ENCODE results near the gene RTL10.

RTL10 gene, protein sequence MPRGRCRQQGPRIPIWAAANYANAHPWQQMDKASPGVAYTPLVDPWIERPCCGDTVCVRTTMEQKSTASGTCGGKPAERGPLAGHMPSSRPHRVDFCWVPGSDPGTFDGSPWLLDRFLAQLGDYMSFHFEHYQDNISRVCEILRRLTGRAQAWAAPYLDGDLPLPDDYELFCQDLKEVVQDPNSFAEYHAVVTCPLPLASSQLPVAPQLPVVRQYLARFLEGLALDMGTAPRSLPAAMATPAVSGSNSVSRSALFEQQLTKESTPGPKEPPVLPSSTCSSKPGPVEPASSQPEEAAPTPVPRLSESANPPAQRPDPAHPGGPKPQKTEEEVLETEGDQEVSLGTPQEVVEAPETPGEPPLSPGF

DNA sequence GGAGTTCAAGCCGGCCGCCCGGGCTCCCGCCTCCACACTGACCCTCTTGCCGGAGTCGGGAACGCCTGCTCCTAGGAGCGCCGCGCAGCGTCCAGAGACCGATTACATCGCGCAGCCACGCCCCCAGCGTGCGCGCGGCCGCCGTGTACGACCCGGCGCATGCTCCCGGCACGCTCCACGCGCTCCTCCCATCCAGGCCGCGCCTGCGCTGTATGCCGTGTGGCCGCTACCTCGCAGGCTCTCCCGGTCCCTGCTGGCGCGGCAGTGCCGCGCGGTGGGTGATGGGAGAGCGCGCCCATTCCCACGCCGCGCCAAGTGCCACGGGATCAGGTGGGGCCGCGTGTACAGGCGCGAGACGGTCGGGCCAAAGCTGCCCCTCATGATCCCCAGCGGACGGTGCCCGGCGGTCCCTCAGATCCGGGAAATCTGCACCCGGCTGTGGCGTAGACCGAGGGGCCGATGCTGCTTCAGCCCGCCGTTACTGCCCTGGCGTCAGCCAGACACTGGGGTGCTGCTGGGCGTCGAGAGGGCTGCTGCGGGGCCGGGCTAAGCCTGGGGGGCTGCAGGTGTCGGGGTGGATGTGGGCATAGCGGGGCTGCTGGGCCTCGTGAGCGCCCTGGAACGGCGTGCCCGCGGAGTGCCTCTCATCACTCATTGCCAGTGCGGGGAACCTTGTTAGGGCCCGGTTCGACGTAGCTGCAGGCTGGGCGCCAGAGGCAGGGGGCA lies at the start of gene RTL10, which contains the start of gene GNB1L:
Gene RTL10, minus strand, starts transcription at position 97 of the 726 bp plus-strand sequence. CDS start 2,613 bp downstream, outside the sequence.
Gene GNB1L, minus strand, starts transcription at position 97 of the 726 bp plus-strand sequence. CDS start 33,519 bp downstream, outside the sequence.
- DNase-seq: peak; percentile 93

DNA sequence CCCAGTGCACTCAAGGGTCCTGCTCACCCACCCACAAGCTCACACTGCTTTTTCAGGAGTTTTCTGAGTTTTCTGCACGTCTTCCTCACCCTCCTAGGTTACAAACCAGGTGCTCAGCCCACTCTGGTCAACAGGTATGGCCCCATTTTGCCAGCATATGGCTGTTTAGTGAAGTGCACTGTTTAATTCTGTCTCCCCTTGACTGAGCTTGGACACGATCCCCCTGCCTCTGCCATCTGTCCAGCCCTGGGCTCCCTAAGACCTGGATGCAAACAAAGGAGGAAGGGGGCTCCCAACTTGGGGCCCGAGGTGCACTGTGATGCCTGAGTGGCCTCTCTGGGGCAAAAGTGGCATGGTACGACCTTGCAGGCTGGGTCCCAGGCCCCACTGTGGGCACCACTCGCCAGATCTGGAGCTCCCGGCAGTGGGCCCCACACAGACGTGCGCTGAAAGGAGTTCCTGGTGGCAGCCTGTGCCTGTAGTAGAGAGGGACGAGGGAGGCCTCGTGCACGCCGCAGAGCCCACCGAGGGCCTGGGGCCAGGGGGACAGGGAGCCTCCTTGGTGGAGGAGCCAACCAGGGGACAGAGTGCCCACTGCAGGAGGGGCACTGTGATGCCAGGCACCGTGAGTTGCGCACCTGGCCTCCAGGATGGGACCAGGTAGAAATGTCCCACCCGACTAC lies 49.6 kb upstream of the RTL10 start:
- DNase-seq: peak; percentile 23

DNA sequence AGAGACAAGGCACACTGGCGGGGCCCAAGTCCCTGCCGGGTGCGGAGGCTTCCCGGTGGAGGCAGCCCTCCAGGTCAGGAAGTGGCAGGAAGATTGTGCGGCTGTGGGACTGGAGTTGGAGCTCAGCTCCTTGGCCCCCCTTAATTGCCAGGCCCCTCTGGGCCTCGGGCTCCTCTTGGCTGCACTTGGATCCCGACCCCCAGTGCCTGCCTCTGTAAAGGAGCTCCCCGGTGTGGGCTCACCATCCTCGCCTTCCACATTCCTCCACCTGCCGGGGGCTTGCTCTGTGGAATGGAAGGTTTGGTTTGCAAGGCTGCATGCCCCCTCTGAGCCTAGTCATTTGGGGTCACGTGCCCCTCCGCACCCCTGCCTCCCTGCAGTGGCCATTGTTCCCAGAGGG lies 48.8 kb upstream of the RTL10 start:
- DNase-seq: no peak

DNA sequence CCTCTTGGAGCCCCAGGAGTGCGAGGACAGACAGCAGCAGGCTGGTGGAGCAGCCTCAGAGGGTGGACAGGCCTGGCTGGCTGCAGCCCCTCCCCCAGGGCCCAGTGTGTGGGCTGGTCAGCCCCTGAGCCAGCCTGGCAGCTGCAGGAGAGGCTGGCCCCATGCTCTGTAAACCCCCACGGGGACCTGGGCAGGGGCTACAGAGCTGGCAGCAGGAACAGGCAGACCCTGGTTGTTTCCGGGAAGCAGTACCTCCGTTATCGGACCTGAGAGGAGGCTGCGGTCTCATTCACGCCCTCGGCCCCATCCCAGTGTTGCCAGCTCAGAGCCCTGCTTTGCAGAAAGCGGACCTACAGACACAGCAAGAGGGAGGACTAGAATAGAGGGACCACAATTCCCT lies 48.4 kb upstream of the RTL10 start:
- no peak for DNase-seq

DNA sequence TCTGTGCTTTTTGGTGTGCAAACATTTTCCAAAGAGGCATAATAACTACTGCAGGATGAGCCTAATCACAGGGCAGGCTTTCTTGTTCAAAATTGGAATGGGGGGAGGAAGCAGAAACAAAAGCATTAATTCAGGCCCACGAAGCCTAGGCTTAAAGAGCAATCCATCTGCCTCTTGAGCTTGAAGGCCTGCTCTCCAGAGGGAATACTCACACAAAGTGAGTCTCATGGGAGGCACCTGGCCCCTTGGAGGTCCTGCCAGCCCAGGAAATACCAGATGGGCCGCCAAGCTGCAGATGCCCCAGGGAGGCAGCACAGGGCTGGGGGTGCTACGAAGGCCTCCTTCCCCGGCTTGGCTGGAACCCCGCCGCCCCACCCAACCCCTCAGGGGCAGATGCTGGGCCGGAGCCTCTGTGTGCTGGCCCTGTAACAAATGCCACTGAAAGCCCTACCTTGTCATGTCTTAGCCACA lies 47.6 kb upstream of the RTL10 start:
- peak; percentile 96 for DNase-seq

DNA sequence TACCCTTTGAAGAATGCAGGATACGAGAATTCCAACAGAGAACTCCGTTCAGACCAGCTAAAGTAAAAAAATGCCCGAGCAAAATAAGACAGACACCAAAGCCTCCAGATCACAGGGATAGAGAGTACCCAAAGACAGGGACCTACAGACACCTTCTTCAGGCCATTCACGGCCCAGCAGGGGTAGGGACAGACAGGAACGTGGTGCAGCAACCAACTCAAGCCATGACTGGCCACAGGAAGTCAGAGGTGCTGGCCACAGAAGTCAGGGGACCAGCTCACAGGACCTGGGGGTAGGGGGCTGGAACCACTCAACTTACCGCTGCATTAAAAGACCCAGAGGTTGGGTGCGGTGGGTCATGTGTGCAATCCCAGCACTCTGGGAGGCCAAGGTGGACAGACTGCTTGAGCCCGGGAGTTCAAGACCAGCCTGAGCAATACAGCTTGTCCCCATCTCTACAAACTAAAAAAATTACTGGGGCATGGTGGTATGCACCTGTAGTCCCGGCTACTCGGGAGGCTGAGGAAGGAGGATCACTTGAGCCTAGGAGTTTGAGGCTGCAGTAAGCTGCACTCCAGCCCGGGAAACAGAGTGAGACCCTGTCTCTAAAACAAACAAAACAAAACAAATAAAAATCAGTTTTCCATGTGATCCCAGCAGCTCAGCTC lies 47.0 kb upstream of the RTL10 start:
- DNase-seq: no peak

DNA sequence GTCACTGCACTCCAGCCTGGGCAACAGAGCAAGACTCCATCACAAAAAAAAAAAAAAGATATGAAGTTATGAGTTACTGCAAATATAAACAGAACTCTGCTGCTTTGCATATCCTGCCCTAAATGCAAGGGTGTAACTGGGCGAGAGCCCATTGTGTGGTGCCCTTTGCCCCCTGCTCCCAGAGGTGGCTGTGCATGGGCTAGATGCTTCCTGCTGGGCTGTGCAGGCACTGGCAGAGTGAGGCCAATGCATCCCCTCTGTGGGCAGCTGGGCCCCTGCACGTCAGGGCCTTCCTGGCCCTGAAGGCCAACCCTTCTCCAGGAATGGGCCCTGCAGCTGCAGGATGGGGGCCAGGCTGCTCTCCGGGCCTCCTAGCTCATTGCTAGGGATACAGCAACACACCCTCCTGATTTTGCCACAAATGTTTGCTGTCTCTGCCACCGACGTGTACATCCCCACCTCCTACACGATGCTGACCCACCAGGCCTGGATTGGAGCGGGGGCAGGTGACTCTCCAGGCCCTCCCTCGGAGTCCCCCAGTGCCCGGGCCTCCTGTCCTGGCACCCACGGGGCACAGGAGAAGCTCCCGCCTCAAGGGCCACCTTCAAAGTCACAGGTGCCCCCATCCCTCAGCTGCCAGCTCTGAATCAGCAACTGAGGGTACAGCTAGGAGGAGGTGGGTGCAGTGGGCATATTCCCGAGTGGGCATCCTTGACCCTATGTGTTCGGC lies 46.2 kb upstream of the RTL10 start:
- no peak for DNase-seq

DNA sequence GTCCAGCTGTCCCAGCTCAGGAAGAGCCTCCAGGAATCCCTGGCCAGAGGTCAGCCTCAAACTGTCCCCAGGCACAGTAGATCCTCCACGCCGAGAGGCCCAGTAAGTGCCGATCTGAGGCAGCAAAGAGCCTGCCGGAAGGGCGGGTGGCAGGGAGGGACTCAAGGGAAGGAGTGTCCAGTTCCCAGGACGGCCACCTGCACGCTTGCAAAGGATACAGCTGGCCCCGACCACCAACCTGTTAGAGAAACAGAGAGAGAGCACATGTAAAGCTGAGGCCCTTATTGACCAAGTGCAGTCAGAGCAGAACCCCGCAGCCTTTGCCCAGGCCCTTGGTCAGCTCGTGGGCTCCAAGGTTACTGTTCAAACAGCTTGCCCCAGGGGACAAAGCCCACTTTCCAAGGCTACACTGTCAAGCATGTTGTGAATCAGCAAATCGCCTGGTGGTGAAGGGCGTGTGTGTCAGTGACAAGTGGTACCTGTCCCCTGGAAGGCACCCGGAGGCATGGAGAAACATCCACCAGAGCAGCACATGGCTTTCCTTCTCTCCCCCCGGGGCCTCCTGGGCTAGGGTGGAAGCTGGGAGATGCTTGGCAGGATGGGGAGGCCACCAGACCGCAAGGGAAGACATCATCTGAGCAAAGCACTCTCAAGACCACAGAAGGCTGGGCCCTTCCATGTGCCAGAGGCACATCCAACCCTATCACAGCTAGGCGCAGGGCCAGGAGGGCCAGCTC lies 44.3 kb upstream of the RTL10 start:
- DNase-seq: no peak

DNA sequence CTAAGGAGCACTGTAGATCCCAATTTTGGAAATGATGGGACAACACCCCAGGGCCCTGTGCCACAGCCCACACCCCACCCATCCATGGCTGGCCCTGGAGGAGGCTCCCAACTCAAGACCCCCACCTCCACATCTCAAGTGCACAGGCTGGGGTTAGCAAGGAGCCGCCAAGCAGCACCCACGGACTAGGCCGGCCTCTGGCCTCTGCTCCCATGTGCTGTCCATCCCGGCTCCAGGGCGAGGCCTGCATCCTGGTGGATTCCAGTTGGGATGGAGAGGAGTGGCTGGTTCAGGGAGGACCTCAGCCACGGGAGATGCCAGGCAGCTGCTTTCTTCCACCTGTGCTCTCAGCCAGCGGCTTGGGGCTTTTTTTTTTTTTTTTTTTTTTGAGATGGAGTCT lies 43.5 kb upstream of the RTL10 start:
- peak; percentile 46 for DNase-seq

DNA sequence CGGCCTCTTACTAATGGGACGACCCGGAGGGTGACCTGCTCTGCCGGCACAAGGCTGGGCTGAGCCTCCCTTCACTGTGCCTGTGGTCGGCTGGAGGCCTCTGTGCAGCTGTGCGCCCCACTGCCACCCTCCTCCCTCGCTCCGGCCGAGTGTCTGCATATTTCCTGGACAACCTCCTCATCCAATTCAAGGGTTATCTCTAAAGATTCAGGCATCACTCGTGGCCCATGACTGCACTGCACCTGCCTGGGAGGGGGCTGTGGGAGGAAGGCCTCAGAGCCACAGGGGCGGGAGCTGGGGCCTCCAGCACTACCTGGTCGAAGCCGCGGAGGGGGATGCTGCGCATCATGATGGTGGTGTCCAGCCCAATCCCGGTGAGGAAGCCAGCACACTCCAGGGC lies 43.1 kb upstream of the RTL10 start:
- DNase-seq: no peak

DNA sequence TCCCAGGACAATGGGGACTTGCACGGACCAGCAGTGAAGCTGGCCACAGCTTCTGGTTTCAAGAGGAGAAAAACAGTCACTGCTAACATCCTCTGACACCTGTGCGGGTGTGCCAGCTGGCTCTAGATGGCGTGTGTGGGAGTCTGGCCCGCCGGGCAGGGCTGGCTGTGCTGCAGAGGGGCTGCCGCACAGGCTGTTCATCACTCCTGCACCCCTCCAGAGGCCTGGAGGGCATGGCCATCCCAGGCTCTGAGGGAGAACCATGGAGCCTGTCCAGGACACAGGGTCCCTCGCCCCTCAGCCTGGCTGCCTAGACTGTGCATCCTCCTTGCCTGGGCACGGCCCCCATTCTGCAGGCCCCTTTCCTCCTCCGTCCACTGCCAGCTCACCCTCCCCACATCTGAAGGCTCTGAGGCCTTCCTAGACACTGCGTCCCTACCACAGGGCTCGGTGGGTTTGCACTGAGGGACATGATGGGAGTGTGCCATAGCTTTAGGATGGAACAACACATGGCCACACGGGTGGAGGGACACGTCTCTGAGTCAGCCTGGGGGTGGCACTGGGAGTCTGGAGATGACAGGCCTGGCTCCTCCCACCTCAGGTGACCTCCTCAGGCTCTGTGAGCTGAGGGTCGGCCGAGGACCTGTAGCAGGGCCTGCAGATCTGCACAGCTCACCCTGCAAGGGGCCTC lies 42.1 kb upstream of the RTL10 start:
- DNase-seq: peak; percentile 62

DNA sequence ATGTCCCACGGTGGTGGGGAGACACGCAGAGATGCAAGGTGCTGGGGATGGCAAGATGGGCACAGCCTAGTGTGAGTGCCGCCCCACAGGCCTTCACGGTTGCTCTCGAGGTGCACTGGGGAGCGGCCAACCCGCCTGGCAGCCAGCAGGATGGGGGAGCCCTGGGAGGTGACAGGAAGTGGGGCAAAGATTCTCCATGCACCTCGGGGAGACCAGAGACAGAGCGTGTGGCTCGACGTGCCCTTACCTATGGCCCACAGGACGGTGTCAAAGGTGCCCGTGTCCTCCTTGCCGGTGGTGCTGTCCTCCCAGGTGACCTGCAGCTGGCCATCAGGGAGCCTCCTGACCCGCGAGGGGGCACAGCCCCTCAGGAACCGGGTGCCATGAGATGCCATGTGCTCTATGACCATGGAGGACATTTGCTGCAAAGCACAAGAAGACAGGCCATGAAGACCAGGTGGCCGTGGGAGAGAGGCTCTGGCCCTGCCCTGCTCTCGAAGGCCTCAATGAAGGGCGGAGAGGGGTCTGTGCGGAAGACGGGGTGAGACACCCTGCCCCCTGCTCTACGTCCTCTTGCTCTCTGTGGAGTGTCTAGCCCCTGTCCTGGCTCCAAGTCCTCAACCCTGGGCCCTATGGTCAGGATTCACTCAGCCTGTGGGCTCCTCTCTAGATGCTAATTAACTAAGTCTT lies 40.6 kb upstream of the RTL10 start:
- DNase-seq: no peak

DNA sequence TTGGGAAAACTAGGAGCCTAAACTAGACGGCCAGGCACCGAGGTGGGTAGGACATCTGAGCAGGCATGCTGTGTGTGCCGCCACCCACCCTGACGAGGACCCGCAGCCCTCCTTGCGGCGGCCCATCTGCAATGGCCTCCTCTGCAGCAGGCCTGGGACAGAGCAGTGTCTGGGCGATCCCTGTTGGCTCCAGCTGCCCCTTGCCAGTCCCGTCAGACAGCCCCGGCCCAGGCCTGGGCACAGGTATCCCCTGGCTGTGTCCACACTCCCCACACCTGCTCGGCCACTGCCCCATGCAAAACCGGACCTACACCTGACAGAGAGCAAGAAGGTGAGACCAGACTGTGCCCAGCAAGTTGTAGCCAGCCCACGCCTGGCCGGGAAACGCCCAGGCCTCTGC lies 38.7 kb upstream of the RTL10 start:
- no peak for DNase-seq

DNA sequence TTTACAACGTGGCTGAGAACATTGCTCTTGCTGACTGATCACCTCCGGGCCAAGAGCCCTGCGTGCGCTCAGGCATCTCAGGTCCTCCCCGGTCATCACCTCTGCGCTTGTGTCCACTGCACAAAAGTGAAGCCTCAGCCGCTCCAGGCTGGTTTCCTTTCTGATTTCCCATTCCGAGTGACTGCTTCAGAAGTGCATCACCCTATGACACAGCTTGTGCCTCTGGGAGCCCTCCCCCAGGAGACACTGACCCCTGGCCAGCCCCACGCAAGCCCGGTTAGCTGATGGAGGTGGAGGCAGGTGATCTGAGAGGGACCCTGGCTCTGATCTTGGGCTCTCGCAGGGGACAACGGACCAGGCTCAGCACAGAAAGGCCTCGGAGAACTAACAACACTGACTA lies 38.3 kb upstream of the RTL10 start:
- no peak for DNase-seq

DNA sequence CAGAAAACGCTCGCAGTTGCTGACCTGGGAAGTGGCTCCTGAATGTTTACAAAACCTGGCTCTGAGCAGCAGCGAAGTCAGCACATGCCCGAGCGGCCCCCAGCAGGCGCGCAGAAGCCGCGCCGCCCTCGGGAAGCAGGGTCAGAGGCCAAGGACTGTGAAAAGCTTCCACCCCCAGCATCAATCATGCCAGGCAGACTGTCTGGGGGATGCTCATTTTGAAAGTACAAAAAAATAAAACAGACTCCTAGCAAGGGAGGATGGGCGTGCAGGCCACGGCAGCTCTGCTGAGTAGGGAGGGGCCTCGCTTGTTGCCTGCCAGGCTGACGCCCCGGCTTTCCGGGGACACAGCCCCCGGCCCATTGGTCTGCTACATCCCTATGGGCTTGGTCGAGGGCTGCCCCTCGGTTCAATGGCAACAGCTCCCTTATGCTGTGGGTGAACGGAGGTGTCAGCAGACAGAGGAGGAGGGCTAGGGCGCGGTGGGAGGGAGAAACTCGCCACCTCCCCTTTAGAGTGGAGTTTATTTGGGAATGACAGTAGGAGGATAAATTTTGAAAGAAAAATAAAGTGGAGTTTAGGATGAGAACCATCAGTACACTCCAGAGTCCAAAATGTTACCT lies 37.7 kb upstream of the RTL10 start:
- peak; percentile 70 for DNase-seq

DNA sequence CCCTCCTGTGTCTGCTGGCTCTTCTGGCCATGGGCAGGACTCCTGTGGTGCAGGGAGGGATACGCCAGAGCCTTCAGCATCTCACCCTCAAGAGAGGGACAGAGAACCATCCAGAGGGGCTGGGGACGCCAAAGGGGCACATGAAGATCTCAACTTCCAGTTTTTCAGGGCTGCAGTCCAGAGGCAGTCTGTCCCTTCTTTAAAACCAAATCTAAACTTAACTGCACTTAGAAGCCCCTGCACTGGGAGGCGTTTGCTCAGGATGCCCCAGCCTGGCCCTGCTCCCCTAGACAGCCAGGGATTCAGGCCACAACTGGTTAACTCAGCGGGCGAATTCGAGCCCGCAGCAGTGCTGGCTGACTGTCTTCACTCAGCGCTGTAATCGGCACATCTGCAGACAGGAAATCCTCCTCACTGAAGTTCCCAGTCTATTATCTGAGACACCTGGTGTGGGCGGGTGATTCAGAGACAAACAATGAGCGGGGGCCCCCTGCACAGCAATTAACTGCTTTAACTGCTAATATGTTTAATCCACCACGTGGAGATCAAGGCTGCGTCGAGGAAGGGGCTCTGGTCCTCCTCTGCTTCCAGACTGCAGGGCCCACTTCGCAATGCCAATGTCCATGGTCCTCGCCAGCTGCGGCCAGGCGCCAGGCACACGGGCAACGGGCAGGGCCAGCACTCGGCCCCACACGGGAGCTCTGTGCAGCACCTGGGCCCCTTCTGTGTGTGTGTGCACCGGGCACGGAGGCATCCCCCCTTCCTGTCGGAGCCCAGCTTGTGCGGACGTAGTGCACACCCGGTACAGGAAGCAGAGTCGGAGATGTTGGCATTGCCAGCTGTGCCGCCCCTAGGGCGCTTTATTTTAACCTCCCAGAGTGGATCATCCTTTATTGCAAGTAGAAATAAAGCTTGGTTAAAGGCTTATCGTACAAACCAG lies 36.9 kb upstream of the RTL10 start:
- DNase-seq: peak; percentile 86

DNA sequence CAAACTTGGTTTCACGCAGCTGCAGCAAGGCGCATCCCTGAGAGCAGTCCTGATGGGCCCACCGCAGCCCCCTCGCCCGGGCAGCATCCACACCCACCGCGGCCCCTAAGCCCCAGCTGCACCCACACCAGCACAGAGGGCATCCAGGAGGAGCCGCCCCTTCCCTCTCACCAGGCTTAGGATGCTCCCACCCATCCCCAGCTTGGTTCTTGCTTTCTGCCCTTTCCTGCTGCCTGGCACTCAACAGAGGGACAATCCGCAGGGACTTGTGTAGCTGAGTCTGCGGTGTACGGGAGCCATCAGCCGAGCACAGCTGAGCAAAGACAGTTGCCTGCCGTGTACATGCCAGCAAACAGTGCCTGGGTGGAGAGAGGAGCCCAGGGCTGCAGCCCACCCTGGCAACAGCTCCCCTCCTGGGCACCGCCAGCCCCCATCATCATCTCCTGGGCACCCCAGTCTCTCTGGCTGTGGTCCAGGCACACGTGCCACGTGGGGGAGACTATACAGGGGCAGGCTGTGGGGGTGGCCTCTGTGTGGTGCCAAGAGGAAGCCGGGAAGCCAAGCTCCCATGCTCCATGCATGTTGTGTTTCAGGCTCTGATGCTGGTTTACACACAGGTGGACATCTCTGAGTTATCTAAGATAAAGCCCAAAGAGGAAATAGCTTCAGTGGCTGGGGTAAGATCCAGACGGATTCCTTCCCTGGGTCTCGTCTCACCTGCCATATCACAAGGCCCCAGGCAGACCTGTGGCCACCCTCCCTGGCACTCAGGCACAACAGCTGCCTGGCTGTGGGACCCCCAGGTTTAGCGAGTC lies 36.0 kb upstream of the RTL10 start:
- DNase-seq: no peak

DNA sequence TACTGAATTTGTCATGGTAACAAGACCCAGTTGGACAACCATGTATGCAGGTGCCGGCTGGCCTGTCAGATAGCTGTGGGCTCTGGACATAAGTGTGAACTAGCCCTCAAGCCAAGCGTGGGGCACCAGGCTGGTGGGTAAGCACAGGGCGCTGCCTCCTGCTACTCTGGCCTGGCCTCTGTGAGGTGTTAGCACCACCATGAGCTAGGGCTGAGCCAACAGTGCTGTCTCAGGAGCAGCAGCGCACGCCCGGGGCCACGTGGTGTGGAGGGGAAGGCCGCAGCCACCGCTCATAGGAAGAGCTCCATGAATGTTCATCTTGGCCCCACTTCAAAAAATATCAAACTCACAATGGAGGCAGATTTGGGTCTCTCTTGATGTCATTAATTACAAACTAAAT lies 35.3 kb upstream of the RTL10 start:
- no peak for DNase-seq

All from NCI-H2171 treated with DMSO at 0.1 percent for 48 hours (cell line).